HG03066 (cell line): Measurements from ENCODE around the gene RXFP1.

Experiments used
- ATAC-seq: cut with Tn5 transposase; IDR thresholded peaks from one replicate; pipeline ENCODE4 v1.9.1; 2021; ENCODE audit warnings: low read depth; ENCODE audit not compliant: unreplicated experiment

The RXFP1 gene

DNA sequence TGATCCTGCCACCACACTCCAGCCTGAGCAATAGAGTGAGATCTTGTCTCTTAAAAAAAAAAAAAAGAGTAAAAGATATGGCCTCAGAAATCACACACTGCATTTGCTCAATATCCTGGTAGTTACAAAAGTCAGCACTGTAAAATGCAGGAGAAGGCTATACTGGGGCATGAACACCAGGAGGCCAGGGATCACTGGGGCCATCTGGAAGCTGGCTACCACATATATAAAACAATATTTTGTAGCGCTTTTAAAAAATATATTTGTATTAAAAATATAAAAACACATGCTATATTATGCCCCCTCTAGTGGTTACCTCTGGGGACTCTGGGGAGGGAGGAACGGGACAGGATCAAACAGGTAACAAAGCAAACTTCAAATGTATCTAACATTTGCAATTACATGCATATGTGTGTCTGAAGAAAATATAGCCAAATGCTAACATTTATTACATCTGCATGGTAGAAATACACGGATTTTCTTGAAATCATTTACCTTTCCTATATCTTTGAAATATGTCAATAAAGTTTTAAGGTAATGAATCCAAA, 146.0 kb downstream of the RXFP1 start:
- ATAC-seq: no peak

DNA sequence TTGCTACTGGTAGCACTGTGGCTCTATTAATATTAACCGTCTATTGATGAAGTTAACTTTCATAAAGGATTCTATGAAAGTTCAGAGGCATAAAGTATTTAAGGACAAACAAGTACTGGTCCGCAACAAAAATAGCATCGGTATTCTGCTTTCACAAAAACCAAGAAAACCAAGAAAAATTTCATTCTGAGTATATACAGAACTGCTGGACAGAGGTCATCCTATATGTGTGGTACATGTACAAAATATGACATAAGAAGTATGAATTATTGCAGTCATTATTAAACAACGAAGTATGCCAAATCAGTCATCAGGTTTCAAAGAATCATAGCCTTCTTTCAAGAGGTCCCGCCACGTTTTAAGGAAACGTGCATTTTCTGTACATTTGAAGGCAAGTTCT, 147.6 kb downstream of the RXFP1 start:
- no peak for ATAC-seq

DNA sequence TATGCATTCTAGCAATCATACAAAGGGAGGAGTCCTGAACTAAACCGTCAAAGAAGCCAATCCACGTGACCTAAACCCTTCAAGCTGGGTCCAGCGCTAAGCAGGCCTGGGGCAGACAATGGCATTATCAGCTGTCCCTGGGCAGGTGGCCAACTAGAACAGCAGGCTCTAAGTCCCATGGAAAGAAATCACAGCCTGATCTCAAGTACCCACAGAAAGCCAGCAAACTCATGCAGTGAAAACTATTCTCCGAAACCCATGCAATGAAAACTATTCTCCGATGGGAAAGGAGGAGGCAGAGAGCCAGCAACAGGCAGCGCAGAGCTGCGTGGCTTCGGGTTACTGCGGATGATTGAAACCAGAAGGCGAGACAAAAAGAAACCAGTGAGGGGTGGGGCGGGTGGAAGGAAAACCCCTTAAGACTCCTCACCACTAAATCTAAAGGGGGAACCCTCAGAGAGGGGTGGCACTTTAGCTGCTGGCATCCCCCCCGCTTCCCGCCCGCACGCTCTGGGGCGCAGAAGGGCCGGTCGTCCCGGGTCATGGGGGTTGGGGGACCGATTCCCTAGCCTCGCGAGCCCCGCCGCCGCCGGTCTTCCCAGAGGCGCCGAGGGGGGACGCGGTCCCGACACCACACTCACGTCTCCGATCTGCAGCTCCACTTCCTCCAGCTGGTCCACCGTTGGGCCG, 149.4 kb downstream of the RXFP1 start:
- peak; percentile 28 for ATAC-seq

DNA sequence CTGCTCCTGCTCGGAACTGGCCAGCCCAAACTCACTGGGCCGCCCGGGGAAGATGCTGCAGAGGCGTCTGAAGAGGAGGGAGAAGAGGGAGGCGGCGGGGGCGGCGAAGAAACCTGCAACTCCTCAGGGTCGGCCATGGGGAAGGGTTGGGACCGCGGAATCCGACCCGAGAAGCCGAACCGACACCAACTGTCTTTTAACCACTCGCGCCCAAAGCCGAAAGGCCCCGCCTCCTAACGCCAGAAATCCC, 149.9 kb downstream of the RXFP1 start, which contains the start of gene C4orf46:
TSS of gene C4orf46 (minus strand) at position 223 of the 250 bp plus-strand sequence. CDS start at position 137, 86 bp downstream.
- no peak for ATAC-seq

DNA sequence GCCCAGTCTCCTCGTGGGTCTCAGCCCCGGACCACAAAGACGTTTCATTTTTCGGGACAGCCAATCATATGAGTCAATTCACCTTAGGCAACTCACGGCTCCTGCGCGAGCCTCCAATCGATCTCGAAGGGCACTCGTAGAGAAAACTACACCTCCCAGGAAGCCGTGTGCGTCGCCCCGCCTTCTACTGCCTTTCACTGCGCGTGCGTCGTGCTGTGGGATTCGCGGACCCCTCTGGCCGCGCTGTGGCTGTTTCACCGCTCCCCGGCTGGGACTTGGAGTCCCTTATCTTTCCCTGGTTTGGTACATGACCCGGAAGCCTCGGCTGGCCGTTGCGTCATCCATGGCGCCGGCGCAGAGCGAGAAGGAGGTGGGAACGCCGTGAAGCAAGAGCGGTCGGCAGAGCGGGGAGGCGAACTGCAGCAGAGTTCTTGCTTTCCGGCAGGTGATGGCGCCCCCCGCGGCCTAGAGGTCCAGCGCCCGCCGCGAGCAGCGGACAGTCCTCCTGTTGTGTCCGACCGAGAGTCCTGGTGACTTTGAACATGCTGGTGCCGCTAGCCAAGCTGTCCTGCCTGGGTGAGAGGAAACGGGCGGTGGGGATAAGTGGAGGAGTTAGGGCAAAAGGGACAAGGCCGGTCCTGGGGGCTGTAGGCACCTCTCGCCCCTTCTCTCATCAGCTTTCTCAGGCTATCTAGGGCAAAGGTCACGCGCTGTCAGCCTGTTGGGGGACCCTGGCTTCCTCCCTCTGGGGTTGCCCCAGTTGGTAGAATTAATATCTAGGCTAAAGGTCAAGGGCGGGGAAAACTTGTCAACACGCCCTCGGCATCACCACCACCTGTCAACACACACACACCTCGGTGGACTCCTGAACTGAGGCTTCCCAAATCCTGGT, 150.5 kb downstream of the RXFP1 start, which contains the start of gene ETFDH:
TSS of gene ETFDH (plus strand) at position 382 of the 892 bp plus-strand sequence. CDS start at position 543, 161 bp downstream.
- ATAC-seq: peak; percentile 85

DNA sequence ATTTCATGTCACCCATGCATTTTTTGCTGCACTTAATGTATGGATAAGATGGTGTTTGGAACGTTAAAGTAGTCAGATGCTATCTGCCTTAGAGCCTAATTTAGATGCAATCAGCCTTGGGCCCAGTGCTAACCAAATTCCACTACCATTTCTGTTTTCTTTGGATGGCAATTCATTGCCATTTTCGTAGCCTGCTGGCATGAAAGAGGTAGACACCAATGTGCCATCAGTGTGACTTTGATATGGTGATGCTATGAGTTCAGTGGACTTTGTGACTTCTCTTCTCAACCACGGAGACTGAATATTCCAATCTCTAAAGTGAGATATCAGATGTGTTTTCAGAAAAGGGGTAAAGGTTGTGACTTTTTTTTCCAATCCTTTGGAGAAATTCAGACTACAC, 152.0 kb downstream of the RXFP1 start:
- ATAC-seq: no peak

DNA sequence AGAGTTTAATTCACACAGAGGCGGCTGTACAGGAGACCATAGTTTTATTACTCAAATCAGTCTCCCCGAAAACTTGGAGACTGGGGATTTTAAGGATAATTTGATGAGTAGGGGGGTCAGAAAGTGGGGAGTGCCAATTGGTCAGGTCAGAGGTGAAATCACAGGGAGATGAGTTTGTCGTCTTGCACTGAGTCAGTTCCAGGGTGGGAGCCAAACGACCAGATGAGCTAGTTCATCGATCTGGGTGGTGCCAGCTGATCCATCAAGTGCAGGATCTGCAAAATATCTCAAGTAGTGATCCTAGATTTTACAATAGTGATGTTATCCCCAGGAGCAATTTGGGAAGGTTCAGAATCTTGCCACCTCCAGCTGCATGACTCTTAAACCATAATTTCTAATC, 154.4 kb downstream of the RXFP1 start:
- no peak for ATAC-seq

DNA sequence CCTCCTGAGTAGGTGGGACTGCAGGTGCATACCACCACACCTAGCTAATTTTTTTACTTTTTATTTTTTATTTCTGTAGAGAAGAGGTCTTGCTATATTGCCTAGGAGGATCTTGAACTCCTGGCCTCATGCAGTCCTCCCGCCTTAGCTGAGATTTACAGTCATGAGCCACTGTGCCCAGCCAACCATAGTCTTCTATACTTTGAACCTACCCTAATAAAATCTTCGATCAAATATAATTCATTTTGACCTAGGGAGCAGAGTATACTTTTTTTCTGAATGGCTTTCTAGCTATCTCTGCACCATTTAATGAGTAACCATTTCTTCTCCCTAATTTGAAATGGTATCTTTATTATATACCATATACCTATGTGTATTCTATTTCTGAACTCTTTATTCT, 157.1 kb downstream of the RXFP1 start:
- ATAC-seq: no peak

DNA sequence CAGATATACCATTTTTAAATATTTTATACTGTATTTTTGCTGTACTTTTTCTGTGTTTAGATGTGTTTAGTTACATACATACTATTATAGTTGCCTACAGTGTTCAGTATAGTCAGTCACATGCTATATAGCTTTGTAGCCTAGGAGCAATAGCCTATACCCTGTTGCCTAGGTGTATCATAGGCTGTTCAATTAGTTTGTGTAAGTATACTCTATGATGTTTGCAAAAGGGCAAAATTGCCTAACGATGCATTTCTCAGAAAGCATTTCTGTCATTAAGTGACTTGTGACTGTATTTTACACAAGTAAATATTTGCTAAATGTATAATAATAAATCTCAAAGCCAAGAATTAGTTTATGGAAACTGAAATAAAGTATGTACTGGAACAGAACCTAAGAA, 159.9 kb downstream of the RXFP1 start:
- ATAC-seq: no peak

DNA sequence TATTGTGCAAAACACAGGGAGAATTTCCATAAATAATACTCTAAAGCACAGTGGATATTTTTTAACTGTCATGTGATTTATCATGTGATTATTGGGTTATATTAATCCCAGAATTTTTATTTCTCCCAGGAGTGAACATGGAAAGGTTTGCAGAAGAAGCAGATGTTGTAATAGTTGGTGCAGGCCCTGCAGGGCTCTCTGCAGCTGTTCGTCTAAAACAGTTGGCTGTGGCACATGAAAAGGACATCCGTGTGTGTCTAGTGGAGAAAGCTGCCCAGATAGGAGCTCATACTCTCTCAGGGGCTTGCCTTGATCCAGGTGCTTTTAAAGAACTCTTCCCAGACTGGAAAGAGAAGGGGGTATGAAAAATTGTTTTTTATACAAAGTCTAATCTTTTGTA, 160.4 kb downstream of the RXFP1 start:
- no peak for ATAC-seq

DNA sequence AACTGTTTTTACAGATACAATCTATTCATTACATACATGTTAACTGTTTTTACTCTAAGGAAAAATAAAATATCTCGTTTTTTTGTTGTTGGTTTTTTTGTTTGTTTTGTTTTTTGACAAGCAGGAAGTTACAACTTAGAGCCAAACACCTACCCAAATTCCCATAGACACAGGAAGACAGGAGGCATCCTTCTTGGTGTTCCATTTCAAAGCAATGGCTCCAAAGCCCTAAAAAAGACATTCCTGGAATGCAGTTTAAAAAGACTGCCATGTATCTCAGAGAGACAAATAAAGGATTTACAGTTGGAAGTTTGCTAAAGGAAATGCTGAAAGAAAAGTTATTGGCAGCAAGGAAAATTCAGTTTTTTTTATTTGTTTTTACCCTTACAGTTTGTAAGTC, 167.1 kb downstream of the RXFP1 start:
- ATAC-seq: no peak
